HepG2 (cell line): ENCODE results near the gene PTPRQ.

Experiments
- POLR2AphosphoS2 ChIP-seq: IDR thresholded peaks from 2 replicates; pipeline ENCODE4 v1.6.1; 2011; ENCODE audit warnings: low read depth, low read length, improper control_type of control experiment
- POLR2AphosphoS5 ChIP-seq: IDR thresholded peaks from 2 replicates; pipeline ENCODE4 v1.6.1; 2012; ENCODE audit warnings: low read depth, low read length
- SMC3 ChIP-seq: IDR thresholded peaks from 2 replicates; pipeline ENCODE4 v1.6.1; 2011; ENCODE audit warnings: low read length, improper control_type of control experiment
- SP140L ChIP-seq: sonication (generic); formaldehyde crosslinking; IDR thresholded peaks from 2 replicates; pipeline ENCODE4 v1.4.0; 2020; ENCODE audit warnings: missing genetic modification reagents, borderline replicate concordance
- TAF1 ChIP-seq: sonication (generic); formaldehyde crosslinking; IDR thresholded peaks from 2 replicates; pipeline ENCODE4 v1.4.0; 2020; ENCODE audit warnings: missing genetic modification reagents
- ZNF430 ChIP-seq: sonication (generic); formaldehyde crosslinking; IDR thresholded peaks from 2 replicates; pipeline ENCODE4 v1.9.0; 2021; ENCODE audit warnings: mild to moderate bottlenecking, missing genetic modification reagents
- TF ChIP-seq, protein P1 (sequence below): sonication (generic); formaldehyde crosslinking; IDR thresholded peaks from 2 replicates; pipeline ENCODE4 v1.5.0; 2020; ENCODE audit warnings: missing genetic modification reagents
- TF ChIP-seq, protein P2 (sequence below): sonication (generic); formaldehyde crosslinking; IDR thresholded peaks from 2 replicates; pipeline ENCODE4 v1.8.0; 2022; ENCODE audit warnings: mild to moderate bottlenecking, missing genetic modification reagents, moderate library complexity

DNA sequence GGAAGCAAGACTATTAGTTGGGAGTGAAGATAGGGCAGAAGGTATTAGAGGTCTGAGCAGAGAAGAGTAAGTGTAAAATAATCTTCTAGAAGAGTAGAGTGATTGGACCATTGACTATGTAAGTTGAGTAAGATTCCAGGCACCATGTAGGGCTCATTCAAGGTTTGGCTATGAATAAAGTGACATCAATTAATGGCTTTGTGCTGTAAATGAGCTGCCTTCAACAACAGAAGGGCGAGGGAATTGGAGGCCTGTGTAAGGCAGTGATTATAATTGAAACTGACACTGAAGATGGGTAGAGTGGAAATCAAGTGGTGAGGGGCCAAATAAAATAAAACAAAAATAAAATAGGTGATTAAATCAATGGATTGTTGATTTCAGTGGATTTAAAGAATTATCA, 26.4 kb downstream of the PTPRQ start:
- TF ChIP-seq, protein P1, sequence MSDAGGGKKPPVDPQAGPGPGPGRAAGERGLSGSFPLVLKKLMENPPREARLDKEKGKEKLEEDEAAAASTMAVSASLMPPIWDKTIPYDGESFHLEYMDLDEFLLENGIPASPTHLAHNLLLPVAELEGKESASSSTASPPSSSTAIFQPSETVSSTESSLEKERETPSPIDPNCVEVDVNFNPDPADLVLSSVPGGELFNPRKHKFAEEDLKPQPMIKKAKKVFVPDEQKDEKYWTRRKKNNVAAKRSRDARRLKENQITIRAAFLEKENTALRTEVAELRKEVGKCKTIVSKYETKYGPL (CRISPR knock-in tag): no peak
- TF ChIP-seq SP140L (CRISPR knock-in tag) (no peak), SMC3 (no peak), TAF1 (CRISPR knock-in tag) (no peak), POLR2AphosphoS5 (no peak), ZNF430 (no peak), POLR2AphosphoS2 (no peak)
- TF ChIP-seq, protein P2, sequence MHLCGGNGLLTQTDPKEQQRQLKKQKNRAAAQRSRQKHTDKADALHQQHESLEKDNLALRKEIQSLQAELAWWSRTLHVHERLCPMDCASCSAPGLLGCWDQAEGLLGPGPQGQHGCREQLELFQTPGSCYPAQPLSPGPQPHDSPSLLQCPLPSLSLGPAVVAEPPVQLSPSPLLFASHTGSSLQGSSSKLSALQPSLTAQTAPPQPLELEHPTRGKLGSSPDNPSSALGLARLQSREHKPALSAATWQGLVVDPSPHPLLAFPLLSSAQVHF: no peak
